Tibial nerve (tissue), 4 donors: ENCODE measurements around the gene LCN9. TPM values are rescaled to one million over a fixed set of nuclear protein-coding genes. Genes with fewer than 3 reads are reported as not detected.

Experiments
- DNase-seq, 2 donors: peaks; one replicate each; pipeline ENCODE4 v3.0.0-alpha.2; 2019; ENCODE audit warnings: low spot score in 2 of 2
- H3K27ac ChIP-seq, 4 donors: fragments of 200-600 bp; sonication (generic) in 3 of 4; one replicate each; pipeline ENCODE4 v1.5.1; 2017 to 2019; ENCODE audit warnings: mild to moderate bottlenecking in 1 of 4
- H3K27me3 ChIP-seq, 2 donors: fragments of 200-600 bp; sonication (generic) in 1 of 2; one replicate each; pipeline versions ENCODE4 v1.5.1 to v1.6.0; 2017 to 2019
- H3K36me3 ChIP-seq, 3 donors: fragments of 200-600 bp; sonication (generic); one replicate each; pipeline ENCODE4 v1.5.1; 2018 to 2019
- H3K4me1 ChIP-seq, 4 donors: fragments of 200-600 bp; sonication (generic) in 3 of 4; one replicate each; pipeline ENCODE4 v1.5.1; 2017 to 2019
- H3K4me3 ChIP-seq, 4 donors: fragments of 200-600 bp; sonication (generic) in 3 of 4; one replicate each; pipeline ENCODE4 v1.5.1; 2017 to 2019; ENCODE audit warnings: mild to moderate bottlenecking in 1 of 4, moderate library complexity in 1 of 4
- H3K9me3 ChIP-seq, 4 donors: fragments of 200-600 bp; sonication (generic) in 3 of 4; one replicate each; pipeline ENCODE4 v1.5.1; 2017 to 2019
- CTCF ChIP-seq, 5 experiments: fragments of 200-600 bp in 3 of 5; fragments of 450-650 bp in 2 of 5; sonication (generic) in 3 of 5; IDR thresholded peaks; one replicate each; pipeline ENCODE4 v1.5.1; 2016 to 2019; ENCODE audit warnings: antibody characterized with exemption in 5 of 5, mild to moderate bottlenecking in 3 of 5, moderate library complexity in 2 of 5
- EP300 ChIP-seq, 2 donors: sonication (generic); formaldehyde crosslinking; IDR thresholded peaks; one replicate each; pipeline ENCODE4 v1.6.1; 2017; ENCODE audit warnings: antibody characterized with exemption in 2 of 2, mild to moderate bottlenecking in 1 of 2
- POLR2A ChIP-seq, 2 donors: fragments of 450-650 bp; IDR thresholded peaks; one replicate each; pipeline ENCODE4 v1.6.1; 2017; ENCODE audit warnings: antibody characterized with exemption in 2 of 2, mild to moderate bottlenecking in 2 of 2, moderate library complexity in 2 of 2
- WGBS, 2 donors: methylation state at CpG; one replicate each; pipeline ENCODE4 v1.1.5; 2018; 5-methylcytosine and 5-hydroxymethylcytosine counted together
- total RNA-seq, 4 donors: library from RNA; depleted of rRNA; stranded (reverse); fragments of >200 nt; gene quantifications; one replicate each; pipeline ENCODE4 v1.1.0, GENCODE V29; 2016

LCN9 gene
- total RNA-seq, 4 donors from 2014 or later = not detected

GRCh38 chr9:135698236-135698635, 35.1 kb downstream of the LCN9 start:
- WGBS, 2 donors = 67 to 70% methylated on average over 17 to 20 of the region's 21 CpGs
- Histone ChIP-seq H3K9me3 (no peaks in the 10 kb centered on the region), H3K4me1 (peaks cover 0 to 20% (median 10%) of the 10 kb centered on the region in 4 donors), H3K36me3 (no peaks in the 10 kb centered on the region), H3K27me3 (peaks cover 0 to 32% of the 10 kb centered on the region in 2 donors), H3K27ac (no peak overlapping the region), H3K4me3 (no peak overlapping the region)
- no peak for DNase-seq
- TF ChIP-seq EP300 (IDR thresholded peaks at IDR 0.05) (no peak), CTCF (IDR thresholded peaks at IDR 0.05) (no peak), POLR2A (IDR thresholded peaks at IDR 0.05) (no peak)

GRCh38 chr9:135698767-135699166, 35.7 kb downstream of the LCN9 start:
- WGBS, 2 donors = 65 to 71% methylated on average over 15 to 19 of the region's 19 CpGs
- no peak overlapping the region for H3K27ac ChIP-seq
- no peak overlapping the region for H3K4me3 ChIP-seq
- peaks cover 0 to 20% (median 10%) of the 10 kb centered on the region in 4 donors for H3K4me1 ChIP-seq
- no peak for DNase-seq
- TF ChIP-seq POLR2A (IDR thresholded peaks at IDR 0.05) (no peak), EP300 (IDR thresholded peaks at IDR 0.05) (no peak), CTCF (IDR thresholded peaks at IDR 0.05) (no peak)
- no peaks in the 10 kb centered on the region for H3K9me3 ChIP-seq
- H3K27me3 ChIP-seq = peaks cover 0 to 37% of the 10 kb centered on the region in 2 donors
- no peaks in the 10 kb centered on the region for H3K36me3 ChIP-seq

- H3K9me3 ChIP-seq = no peaks in the 10 kb centered on the region
- peaks cover 0 to 44% of the 10 kb centered on the region in 2 donors for H3K27me3 ChIP-seq
- DNase-seq = no peak
- no peak for TF ChIP-seq EP300 (IDR thresholded peaks at IDR 0.05)
- TF ChIP-seq CTCF (IDR thresholded peaks at IDR 0.05) = no peak
- TF ChIP-seq POLR2A (IDR thresholded peaks at IDR 0.05) = no peak
- no peaks in the 10 kb centered on the region for H3K36me3 ChIP-seq
- no peak within 1 kb of the TSS for H3K4me3 ChIP-seq
- H3K4me1 ChIP-seq = peaks cover 0 to 20% (median 10%) of the 10 kb centered on the region in 4 donors
- H3K27ac ChIP-seq = no peak within 1 kb of the TSS
- WGBS, 2 donors = 82 to 88% methylated on average over 22 to 30 of the region's 30 CpGs
These were observed 36.3 kb downstream of the LCN9 start, which contains the start of gene SOHLH1 for GRCh38 chr9:135699440-135699839. SOHLH1 (minus strand) TSS chr9:135699481; CDS start chr9:135699467, 14 bp downstream.

- Histone ChIP-seq H3K9me3 (no peaks in the 10 kb centered on the region), H3K36me3 (no peaks in the 10 kb centered on the region), H3K4me1 (peaks cover 0 to 20% (median 10%) of the 10 kb centered on the region in 4 donors), H3K27ac (no peak overlapping the region), H3K27me3 (peaks cover 0 to 55% of the 10 kb centered on the region in 2 donors), H3K4me3 (no peak overlapping the region)
- no peak for DNase-seq
- TF ChIP-seq POLR2A (IDR thresholded peaks at IDR 0.05) (no peak), EP300 (IDR thresholded peaks at IDR 0.05) (no peak), CTCF (IDR thresholded peaks at IDR 0.05) (no peak)
- 71 to 73% methylated on average over 14 to 15 of the region's 15 CpGs for WGBS, 2 donors
These were observed 37.4 kb downstream of the LCN9 start for GRCh38 chr9:135700525-135700924.

- 17 to 26% methylated on average over 10 to 26 of the region's 40 CpGs for WGBS, 2 donors
These were observed 38.2 kb downstream of the LCN9 start for GRCh38 chr9:135701067-135701958.

More at GRCh38 chr9:135701067-135701958, 38.2 kb downstream of the LCN9 start:
- Histone ChIP-seq H3K9me3 (no peaks in the 10 kb centered on the region), H3K27ac (no peak overlapping the region), H3K36me3 (no peaks in the 10 kb centered on the region), H3K27me3 (peaks cover 0 to 63% of the 10 kb centered on the region in 2 donors), H3K4me3 (peak overlapping the region in 1 of 4 donors; percentile 34), H3K4me1 (peaks cover 0 to 20% (median 10%) of the 10 kb centered on the region in 4 donors)
- no peak for DNase-seq
- TF ChIP-seq POLR2A (IDR thresholded peaks at IDR 0.05) (no peak), EP300 (IDR thresholded peaks at IDR 0.05) (no peak), CTCF (IDR thresholded peaks at IDR 0.05) (no peak)
